HTR-8/SVneo (cell line): Measurements from ENCODE around the gene SLC39A10.
A peak's percentile ranks its signal among the peaks of the same experiment; 100 is the strongest.

ENCODE experiments used
- DNase-seq: peaks from one replicate; pipeline ENCODE4 v3.0.0; 2011; ENCODE audit warnings: low spot score, mixed read lengths; ENCODE audit not compliant: insufficient read length
- FAIRE-seq: peaks from 2 replicates; lab custom pipeline; 2011; peaks lifted over from hg19 to GRCh38; lab: Jason Lieb, UNC

Gene SLC39A10

DNA sequence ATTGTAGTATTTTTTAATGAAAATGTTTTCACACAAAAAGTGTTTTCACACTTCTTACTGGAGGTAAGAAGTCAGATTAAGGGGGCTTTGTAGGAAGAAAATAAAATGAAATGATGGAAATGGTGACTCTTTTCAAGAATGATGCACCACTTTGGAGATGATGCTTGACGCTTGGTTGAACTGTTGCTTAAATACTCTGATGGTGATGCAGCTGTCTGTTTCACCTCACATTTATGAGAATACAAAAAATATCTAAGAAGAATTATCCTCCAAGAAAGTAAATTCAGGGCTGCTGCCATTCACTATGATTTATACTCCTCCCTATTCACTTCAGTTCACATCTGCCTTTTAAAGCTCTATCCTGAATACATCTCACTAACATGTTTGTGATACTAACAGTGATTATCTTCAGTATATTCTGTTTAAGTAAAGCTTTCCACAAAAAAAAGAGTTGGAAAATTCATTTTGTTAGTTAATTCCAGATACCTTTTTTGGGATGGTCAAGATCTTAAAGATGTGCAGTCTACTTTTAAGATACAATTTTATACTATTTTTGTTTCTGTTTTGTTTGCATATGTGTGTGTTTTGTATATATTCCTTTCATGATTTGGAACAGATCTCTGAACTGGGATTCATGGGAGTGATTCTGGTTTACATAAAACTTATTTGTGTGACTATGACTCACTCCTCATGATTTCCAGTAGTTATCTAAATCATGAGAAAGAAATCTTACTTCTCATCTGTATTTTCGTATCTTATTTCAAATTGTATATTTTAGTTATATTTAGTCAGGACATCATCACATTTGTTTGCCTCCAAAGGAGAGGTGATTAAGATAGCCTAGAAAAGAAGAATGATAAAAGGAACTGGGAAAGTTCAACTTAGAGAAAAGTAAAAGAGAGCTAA is 53.1 kb downstream of the SLC39A10 start:
- FAIRE-seq (no peak), DNase-seq (no peak)

GRCh38 chr2:195711478-195711877 is 54.5 kb downstream of the SLC39A10 start:
- no peak for DNase-seq
- no peak for FAIRE-seq

- peak; percentile 69 for FAIRE-seq
- DNase-seq = no peak
Observed at GRCh38 chr2:195716466-195716865, 59.4 kb downstream of the SLC39A10 start.

DNA sequence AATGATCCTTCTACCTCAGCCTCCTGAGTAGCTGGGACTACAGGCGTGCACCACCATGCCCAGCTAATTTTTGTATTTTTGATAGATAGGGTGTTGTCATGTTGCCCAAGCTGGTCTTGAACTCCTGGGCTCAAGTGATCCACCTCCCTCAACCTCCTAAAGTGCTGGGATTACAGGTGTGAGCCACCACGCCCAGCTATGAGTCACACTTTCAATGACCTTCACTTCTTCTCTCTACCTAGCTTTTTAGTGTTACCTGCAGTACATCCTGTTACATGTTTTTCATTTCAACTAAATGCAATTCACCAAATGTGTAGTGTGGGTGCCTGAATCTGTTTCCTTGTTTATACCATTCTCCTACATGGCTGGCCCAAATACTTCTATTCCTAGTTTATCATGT is 64.0 kb downstream of the SLC39A10 start:
- DNase-seq (no peak), FAIRE-seq (no peak)

GRCh38 chr2:195722075-195722474 is 65.0 kb downstream of the SLC39A10 start:
- FAIRE-seq (no peak), DNase-seq (no peak)

DNA sequence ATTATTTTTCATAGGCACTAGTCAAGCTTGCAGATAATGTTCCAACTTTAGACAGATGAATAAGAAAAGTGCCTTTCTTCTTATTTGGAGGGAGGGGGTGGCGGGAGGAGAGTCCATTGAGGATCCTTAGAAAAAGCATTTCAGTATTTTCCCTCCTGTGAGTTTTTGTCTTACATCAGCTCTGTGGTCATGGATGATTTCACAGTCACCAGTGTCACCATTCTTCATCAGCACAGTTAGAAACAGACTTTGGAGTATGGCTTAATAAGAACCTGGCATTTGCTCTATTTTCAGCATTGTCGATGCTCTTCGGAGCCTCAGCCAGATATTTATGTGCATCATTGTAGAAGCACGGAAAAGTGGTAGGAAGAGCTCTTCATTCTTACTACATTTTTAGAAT is 70.1 kb downstream of the SLC39A10 start:
- DNase-seq (no peak), FAIRE-seq (no peak)

DNA sequence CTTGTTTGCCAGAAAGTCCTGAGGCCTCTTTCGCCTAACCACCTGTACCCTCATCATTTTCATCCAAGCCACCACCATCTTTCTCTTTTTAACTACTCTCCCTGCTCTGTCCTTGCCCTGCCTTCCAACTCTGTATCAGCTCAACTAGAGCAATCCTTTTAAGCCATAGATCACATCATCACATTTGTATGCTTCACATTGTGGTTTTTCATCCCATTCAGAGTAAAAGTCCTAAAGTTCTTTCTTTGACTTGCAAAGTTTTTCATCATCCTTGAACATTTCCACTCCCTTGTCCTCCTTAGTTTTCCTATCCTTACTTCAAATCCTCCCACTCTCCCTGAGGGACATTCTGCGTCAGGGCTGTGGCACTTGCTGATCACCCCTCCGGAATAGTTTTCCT is 73.9 kb downstream of the SLC39A10 start:
- no peak for DNase-seq
- FAIRE-seq = no peak

- no peak for FAIRE-seq
- DNase-seq = no peak
Observed at GRCh38 chr2:195732574-195732973, 75.5 kb downstream of the SLC39A10 start.

DNA sequence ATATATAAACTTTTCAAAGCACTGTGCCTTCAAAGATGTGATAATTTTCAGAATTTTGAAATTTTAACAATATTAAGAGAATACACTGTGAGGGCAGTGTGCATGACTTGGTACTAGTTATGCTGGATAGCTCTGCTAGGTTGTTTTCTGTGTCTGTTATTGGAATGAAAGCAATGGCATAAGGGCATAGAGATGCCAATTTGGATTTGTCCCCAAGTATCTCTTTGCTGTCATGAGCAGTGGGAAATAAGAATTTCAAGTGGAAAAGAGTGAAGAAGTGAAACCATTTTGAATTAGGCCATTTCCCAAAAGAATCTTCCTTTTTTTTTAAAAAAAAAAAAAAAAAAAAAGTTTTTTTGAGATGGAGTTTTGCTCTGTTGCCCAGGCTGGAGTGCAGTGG is 76.8 kb downstream of the SLC39A10 start:
- FAIRE-seq = no peak

DNA sequence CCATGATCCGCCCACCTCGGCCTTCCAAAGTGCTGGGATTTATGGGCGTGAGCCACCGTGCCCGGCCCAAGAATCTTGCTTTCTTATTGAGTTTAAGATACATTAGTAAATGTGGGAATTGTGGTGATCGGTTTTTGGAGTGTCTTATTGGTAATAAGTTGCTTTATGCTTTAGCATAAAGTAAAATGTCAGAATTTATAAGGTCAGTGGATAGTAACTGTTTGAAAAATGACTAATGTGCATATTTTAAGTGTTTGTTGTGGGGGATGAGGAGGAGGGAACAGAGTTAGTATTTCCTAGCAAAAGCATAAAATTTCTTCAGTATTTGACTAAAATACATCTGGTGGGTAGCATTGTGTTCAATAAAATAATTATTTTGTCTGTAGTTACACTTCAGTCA is 77.4 kb downstream of the SLC39A10 start:
- DNase-seq (no peak), FAIRE-seq (no peak)

More for the DNA sequence above, 76.8 kb downstream of the SLC39A10 start:
- DNase-seq = no peak

DNA sequence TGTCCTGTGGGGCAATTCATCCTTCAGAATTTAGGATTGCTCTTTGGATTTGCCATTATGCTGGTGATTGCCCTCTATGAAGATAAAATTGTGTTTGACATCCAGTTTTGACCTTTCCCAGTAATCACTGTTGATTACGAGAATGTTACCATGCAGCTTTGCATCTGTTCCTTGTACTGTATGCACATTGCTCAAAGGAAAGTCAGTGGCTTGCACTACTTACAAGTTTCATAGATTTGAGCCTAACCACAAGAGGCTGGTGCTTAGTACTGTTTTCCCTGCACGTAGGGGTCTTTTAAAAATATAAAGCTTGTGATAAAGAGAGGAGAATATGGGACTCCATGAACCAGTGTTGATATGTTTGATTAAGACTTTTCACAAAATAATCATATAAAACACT is 77.9 kb downstream of the SLC39A10 start:
- no peak for DNase-seq
- no peak for FAIRE-seq

- FAIRE-seq (no peak), DNase-seq (no peak)
Observed at GRCh38 chr2:195735347-195735746, 78.3 kb downstream of the SLC39A10 start.

DNA sequence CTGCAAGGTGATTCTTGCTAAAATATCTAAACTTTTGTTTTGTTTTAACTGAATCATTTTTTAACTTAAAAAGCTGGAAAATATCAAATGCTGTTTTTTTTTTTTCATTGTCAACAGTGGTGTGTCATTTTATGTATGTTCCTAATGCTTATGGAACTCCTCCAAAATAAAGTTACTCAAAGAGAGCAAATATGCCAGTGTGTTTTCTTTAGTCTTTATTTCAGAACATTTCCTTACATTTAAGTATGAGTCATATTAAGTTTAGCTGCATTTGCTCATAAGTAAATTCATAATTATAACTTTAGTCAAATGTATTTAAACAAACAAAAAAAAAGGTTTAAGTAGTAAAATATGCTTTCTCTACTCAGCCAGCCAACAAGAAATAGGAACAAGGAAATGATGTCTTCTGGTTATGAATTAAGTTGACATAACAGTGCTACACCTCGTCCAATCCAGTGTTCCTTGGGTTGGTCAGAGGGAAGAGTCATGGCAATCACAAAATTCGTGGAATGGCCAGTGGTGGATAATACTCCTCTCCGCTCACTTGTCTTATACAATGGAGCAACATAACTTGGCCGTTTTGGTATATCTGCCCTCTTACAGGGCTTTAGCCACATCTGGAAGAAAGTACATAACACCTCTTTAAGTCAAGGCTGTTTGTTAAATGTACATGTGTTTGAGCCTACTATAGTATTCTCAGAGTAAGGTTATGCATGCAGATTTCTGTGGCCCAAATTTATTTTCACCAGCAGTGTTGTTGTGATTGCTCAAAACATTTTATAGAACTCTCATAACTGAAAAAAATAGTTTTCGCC is 80.7 kb downstream of the SLC39A10 start:
- DNase-seq (no peak), FAIRE-seq (no peak)

DNA sequence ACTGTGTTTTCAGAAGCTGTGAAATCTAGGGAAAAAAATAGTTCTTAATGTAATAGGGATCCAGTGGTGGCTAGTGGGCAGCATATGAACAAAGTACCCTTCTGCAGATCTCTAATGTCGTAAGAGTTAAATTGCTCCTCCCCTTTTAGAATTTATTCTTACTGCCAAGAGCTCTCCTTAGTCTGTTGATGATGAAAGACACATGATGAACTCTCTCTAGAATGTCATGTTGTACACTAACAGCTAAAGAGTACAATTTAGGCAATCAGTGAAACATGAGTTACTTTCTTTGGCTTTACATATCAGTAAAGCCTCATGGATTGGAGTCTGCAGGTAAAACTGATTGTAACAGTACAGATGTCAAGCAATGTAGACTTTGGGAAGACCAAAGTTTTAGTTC is 84.2 kb downstream of the SLC39A10 start:
- DNase-seq = no peak
- no peak for FAIRE-seq

- DNase-seq = no peak
- no peak for FAIRE-seq
Observed at GRCh38 chr2:195756218-195756942, 99.4 kb downstream of the SLC39A10 start.

- FAIRE-seq (no peak), DNase-seq (no peak)
Observed at GRCh38 chr2:195758846-195759245, 101.8 kb downstream of the SLC39A10 start.

DNA sequence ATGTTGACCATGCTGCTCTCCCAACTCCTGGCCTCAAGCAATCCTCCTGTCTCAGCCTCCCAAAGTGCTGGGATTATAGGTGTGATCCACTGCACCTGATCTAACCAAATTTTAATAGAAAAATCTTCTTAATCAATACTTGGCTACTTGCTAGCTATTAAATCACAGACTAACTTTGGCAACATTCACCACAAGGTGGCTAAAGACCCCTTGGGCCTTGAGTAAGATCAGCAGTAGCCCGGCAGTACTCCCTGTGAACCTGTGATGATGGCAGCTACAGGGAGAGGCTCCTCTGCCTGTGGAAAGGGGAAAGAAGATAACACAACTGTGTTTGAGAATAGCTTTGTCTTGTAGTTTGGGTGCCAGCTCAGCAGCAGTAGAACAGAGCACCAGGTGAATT is 102.9 kb downstream of the SLC39A10 start:
- no peak for FAIRE-seq
- no peak for DNase-seq

- no peak for DNase-seq
- FAIRE-seq = no peak
Observed at GRCh38 chr2:195763866-195764265, 106.8 kb downstream of the SLC39A10 start.

- no peak for FAIRE-seq
Observed at GRCh38 chr2:195766691-195767090, 109.7 kb downstream of the SLC39A10 start.

DNA sequence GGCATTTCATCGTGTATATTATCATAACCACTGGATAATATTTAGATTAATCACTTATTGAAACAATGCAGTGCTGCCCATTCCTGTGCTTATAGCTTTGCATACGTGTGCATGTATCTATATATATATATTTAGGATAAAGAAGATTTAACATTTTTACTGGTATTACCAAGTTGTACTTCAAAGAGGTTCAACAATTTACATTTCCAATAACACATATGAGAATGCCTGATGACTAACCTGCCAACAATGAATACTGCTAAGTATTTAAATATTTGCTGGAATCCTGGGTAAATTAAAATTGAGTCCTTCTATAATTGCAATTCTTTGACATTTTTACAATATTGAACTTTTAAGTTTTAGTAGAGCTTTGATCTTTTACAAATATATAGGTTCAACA is 111.4 kb downstream of the SLC39A10 start:
- no peak for FAIRE-seq
- no peak for DNase-seq

More at GRCh38 chr2:195766691-195767090, 109.7 kb downstream of the SLC39A10 start:
- no peak for DNase-seq

- no peak for FAIRE-seq
Observed at GRCh38 chr2:195769975-195770374, 112.9 kb downstream of the SLC39A10 start.

More at GRCh38 chr2:195769975-195770374, 112.9 kb downstream of the SLC39A10 start:
- DNase-seq = no peak
